ENCODE data around the gene MFSD11.

GRCh38 chr17:76732734-76733617 lies 4.9 kb upstream of the MFSD11 start:
- TF ChIP-seq GATA2 (IDR thresholded peaks at IDR 0.05; ENCODE audit: low read depth, low read length) (no peak), GATA3 (IDR thresholded peaks at IDR 0.05; ENCODE audit: low read depth, low read length) (no peak)
